Erythroblast (primary cell): ENCODE data around the gene XKR7.

Source experiments
- DNase-seq, 2 experiments: peaks; one replicate each; lab custom pipeline; 2025; lab: John Stamatoyannopoulos, UW
- GATA1 ChIP-seq: IDR thresholded peaks from 2 replicates; pipeline ENCODE4 v1.6.1; 2011; ENCODE audit warnings: low read depth, mild to moderate bottlenecking, control low read depth, low read length, moderate library complexity
- POLR2A ChIP-seq: IDR thresholded peaks from 2 replicates; pipeline ENCODE4 v1.6.1; 2011; ENCODE audit warnings: mild to moderate bottlenecking, low read length

XKR7 gene

GRCh38 chr20:31974951-31975487, 7.1 kb downstream of the XKR7 start:
- DNase-seq, result no peak
- TF ChIP-seq GATA1 (no peak), POLR2A (no peak)

GRCh38 chr20:31975874-31976273, 7.9 kb downstream of the XKR7 start:
- no peak for DNase-seq
- TF ChIP-seq POLR2A, result no peak
- no peak for TF ChIP-seq GATA1

- TF ChIP-seq GATA1, result no peak
- no peak for TF ChIP-seq POLR2A
- no peak for DNase-seq
Observed at GRCh38 chr20:31977080-31977479, 9.1 kb downstream of the XKR7 start.

GRCh38 chr20:31979713-31980426, 11.9 kb downstream of the XKR7 start:
- TF ChIP-seq GATA1, result no peak
- no peak for DNase-seq

- TF ChIP-seq POLR2A (no peak), GATA1 (no peak)
- no peak for DNase-seq
Observed at GRCh38 chr20:31981784-31982183, 13.8 kb downstream of the XKR7 start.

- TF ChIP-seq POLR2A (no peak), GATA1 (no peak)
- DNase-seq, result no peak
Observed at GRCh38 chr20:31984981-31985471, 17.1 kb downstream of the XKR7 start.

- no peak for DNase-seq
- no peak for TF ChIP-seq POLR2A
- TF ChIP-seq GATA1, result no peak
Observed at GRCh38 chr20:31987744-31988143, 19.8 kb downstream of the XKR7 start.

GRCh38 chr20:31988430-31989015, 20.6 kb downstream of the XKR7 start:
- TF ChIP-seq POLR2A, result no peak
- no peak for TF ChIP-seq GATA1

GRCh38 chr20:31989030-31989645, 21.2 kb downstream of the XKR7 start:
- no peak for DNase-seq
- no peak for TF ChIP-seq POLR2A
- no peak for TF ChIP-seq GATA1

More at GRCh38 chr20:31988430-31989015, 20.6 kb downstream of the XKR7 start:
- DNase-seq, result no peak

- TF ChIP-seq GATA1 (no peak), POLR2A (no peak)
Observed at GRCh38 chr20:31990641-31991338, 22.8 kb downstream of the XKR7 start.

GRCh38 chr20:31991339-31991705, 23.4 kb downstream of the XKR7 start:
- no peak for DNase-seq
- TF ChIP-seq GATA1, result no peak
- no peak for TF ChIP-seq POLR2A

More at GRCh38 chr20:31990641-31991338, 22.8 kb downstream of the XKR7 start:
- no peak for DNase-seq

GRCh38 chr20:31992086-31992485, 24.1 kb downstream of the XKR7 start:
- no peak for DNase-seq
- no peak for TF ChIP-seq GATA1
- TF ChIP-seq POLR2A, result no peak

GRCh38 chr20:31996996-31997395, 29.0 kb downstream of the XKR7 start:
- TF ChIP-seq GATA1, result no peak
- TF ChIP-seq POLR2A, result no peak

GRCh38 chr20:31998246-31998645, 30.3 kb downstream of the XKR7 start:
- no peak for TF ChIP-seq POLR2A
- no peak for TF ChIP-seq GATA1
- no peak for DNase-seq

More at GRCh38 chr20:31996996-31997395, 29.0 kb downstream of the XKR7 start:
- DNase-seq, result no peak
